Neural progenitor cell (in vitro differentiated cells): Measurements from ENCODE around the gene RGS3. TPM values are rescaled to one million over a fixed set of nuclear protein-coding genes. Genes with fewer than 3 reads are reported as not detected.

ENCODE experiments used
- DNase-seq: peaks from one replicate; pipeline ENCODE4 v3.0.0-alpha.2; 2016; ENCODE audit warnings: low spot score
- H2AFZ ChIP-seq: fragments of 200-600 bp; sonication (generic); replicated peaks from 2 replicates; pipeline ENCODE4 v1.6.1; 2016; ENCODE audit warnings: antibody characterized with exemption
- H3F3A ChIP-seq: fragments of 200-600 bp; sonication (generic); 2 replicates; pipeline ENCODE4 v1.6.1; 2016; ENCODE audit warnings: antibody characterized with exemption, low read depth
- H3K27ac ChIP-seq: fragments of 200-600 bp; sonication (generic); 2 replicates; pipeline ENCODE4 v1.5.1; 2016; ENCODE audit warnings: mild to moderate bottlenecking
- H3K27me3 ChIP-seq: fragments of 200-600 bp; sonication (generic); 2 replicates; pipeline ENCODE4 v1.6.1; 2016; ENCODE audit warnings: mild to moderate bottlenecking, moderate library complexity
- H3K36me3 ChIP-seq: fragments of 200-600 bp; sonication (generic); 2 replicates; pipeline ENCODE4 v1.5.1; 2016
- H3K4me1 ChIP-seq: fragments of 200-600 bp; sonication (generic); 2 replicates; pipeline ENCODE4 v1.6.1; 2016; ENCODE audit warnings: mixed run types
- H3K4me2 ChIP-seq: fragments of 200-600 bp; sonication (generic); 2 replicates; pipeline ENCODE4 v1.6.1; 2016
- H3K4me3 ChIP-seq: fragments of 200-600 bp; sonication (generic); 2 replicates; pipeline ENCODE4 v1.5.1; 2016
- H3K79me2 ChIP-seq: fragments of 200-600 bp; sonication (generic); 2 replicates; pipeline ENCODE4 v1.6.1; 2016; ENCODE audit warnings: low read depth
- H3K9ac ChIP-seq: fragments of 200-600 bp; sonication (generic); 2 replicates; pipeline ENCODE4 v1.6.1; 2016
- H3K9me3 ChIP-seq: fragments of 200-600 bp; sonication (generic); 2 replicates; pipeline ENCODE4 v1.5.1; 2016; ENCODE audit warnings: low read depth
- H4K20me1 ChIP-seq: fragments of 200-600 bp; sonication (generic); 2 replicates; pipeline ENCODE4 v1.6.1; 2016; ENCODE audit warnings: low read depth
- H3K27ac Mint-ChIP-seq: 3 replicates; pipeline ENCODE4 v1.8.0; 2021; ENCODE audit warnings: mixed read lengths
- H3K27me3 Mint-ChIP-seq: 2 replicates; pipeline ENCODE4 v1.8.0; 2022; ENCODE audit warnings: low read depth, mild to moderate bottlenecking, inconsistent platforms, moderate library complexity, mixed read lengths; ENCODE audit not compliant: insufficient read depth
- H3K36me3 Mint-ChIP-seq: 3 replicates; pipeline ENCODE4 v1.8.0; 2021; ENCODE audit warnings: mixed read lengths
- H3K4me1 Mint-ChIP-seq: 3 replicates; pipeline ENCODE4 v1.8.0; 2021; ENCODE audit warnings: mixed read lengths
- H3K4me3 Mint-ChIP-seq: 3 replicates; pipeline ENCODE4 v1.8.0; 2021; ENCODE audit warnings: mild to moderate bottlenecking, moderate library complexity, mixed read lengths
- H3K9me3 Mint-ChIP-seq: 3 replicates; pipeline ENCODE4 v1.8.0; 2020; ENCODE audit warnings: mixed read lengths
- EZH2 ChIP-seq: fragments of 200-600 bp; sonication (generic); IDR thresholded peaks from 2 replicates; pipeline ENCODE4 v1.6.1; 2017; ENCODE audit warnings: antibody characterized with exemption, mild to moderate bottlenecking, moderate library complexity
- EZH2phosphoT487 ChIP-seq: fragments of 200-600 bp; sonication (generic); IDR thresholded peaks from 2 replicates; pipeline ENCODE4 v1.6.1; 2017; ENCODE audit warnings: antibody characterized with exemption
- total RNA-seq: library from RNA; depleted of rRNA; stranded (reverse); fragments of >200 nt; gene quantifications from 2 replicates; pipeline ENCODE4 v1.2.3, GENCODE V29; 2015; ENCODE audit warnings: low replicate concordance
- TF ChIP-seq, protein P1 (sequence below): fragments of 200-600 bp; sonication (generic); IDR thresholded peaks from 2 replicates; pipeline ENCODE4 v1.5.1; 2017; ENCODE audit warnings: antibody characterized with exemption, mild to moderate bottlenecking

RGS3 gene
- total RNA-seq, 1 donor from 2014 or later: 30.3 TPM

GRCh38 chr9:113640418-113640817, 176.9 kb downstream of the RGS3 start:
- H3K4me3 ChIP-seq: no peak overlapping the region
- H3K79me2 ChIP-seq: no peaks in the 10 kb centered on the region
- H3K36me3 Mint-ChIP-seq: no peaks in the 10 kb centered on the region
- H4K20me1 ChIP-seq: no peaks in the 10 kb centered on the region
- H3K27me3 Mint-ChIP-seq: no peaks in the 10 kb centered on the region
- no peaks in the 10 kb centered on the region for H3K36me3 ChIP-seq
- H3K27me3 ChIP-seq: peaks cover 4% of the 10 kb centered on the region
- DNase-seq: no peak
- TF ChIP-seq, protein P1, sequence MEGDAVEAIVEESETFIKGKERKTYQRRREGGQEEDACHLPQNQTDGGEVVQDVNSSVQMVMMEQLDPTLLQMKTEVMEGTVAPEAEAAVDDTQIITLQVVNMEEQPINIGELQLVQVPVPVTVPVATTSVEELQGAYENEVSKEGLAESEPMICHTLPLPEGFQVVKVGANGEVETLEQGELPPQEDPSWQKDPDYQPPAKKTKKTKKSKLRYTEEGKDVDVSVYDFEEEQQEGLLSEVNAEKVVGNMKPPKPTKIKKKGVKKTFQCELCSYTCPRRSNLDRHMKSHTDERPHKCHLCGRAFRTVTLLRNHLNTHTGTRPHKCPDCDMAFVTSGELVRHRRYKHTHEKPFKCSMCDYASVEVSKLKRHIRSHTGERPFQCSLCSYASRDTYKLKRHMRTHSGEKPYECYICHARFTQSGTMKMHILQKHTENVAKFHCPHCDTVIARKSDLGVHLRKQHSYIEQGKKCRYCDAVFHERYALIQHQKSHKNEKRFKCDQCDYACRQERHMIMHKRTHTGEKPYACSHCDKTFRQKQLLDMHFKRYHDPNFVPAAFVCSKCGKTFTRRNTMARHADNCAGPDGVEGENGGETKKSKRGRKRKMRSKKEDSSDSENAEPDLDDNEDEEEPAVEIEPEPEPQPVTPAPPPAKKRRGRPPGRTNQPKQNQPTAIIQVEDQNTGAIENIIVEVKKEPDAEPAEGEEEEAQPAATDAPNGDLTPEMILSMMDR: no peak
- no peak for TF ChIP-seq EZH2
- TF ChIP-seq EZH2phosphoT487: no peak
- peaks cover 6% of the 10 kb centered on the region for H3K4me1 ChIP-seq
- no peak overlapping the region for H2AFZ ChIP-seq
- no peak overlapping the region for H3K4me3 Mint-ChIP-seq
- no peak overlapping the region for H3K27ac Mint-ChIP-seq
- H3K4me2 ChIP-seq: no peak overlapping the region
- H3K4me1 Mint-ChIP-seq: peaks cover 15% of the 10 kb centered on the region
- no peaks in the 10 kb centered on the region for H3F3A ChIP-seq
- no peak overlapping the region for H3K9ac ChIP-seq
- no peak overlapping the region for H3K27ac ChIP-seq
- H3K9me3 ChIP-seq: no peaks in the 10 kb centered on the region
- no peaks in the 10 kb centered on the region for H3K9me3 Mint-ChIP-seq

- H3K9me3 Mint-ChIP-seq: no peaks in the 10 kb centered on the region
- peaks cover 4% of the 10 kb centered on the region for H3K27me3 ChIP-seq
- H2AFZ ChIP-seq: no peak overlapping the region
- no peak overlapping the region for H3K27ac Mint-ChIP-seq
- no peak overlapping the region for H3K4me3 Mint-ChIP-seq
- H3K27me3 Mint-ChIP-seq: peaks cover 2% of the 10 kb centered on the region
- no peaks in the 10 kb centered on the region for H3K79me2 ChIP-seq
- no peaks in the 10 kb centered on the region for H3K9me3 ChIP-seq
- no peaks in the 10 kb centered on the region for H3K36me3 Mint-ChIP-seq
- H3K4me3 ChIP-seq: no peak overlapping the region
- no peak overlapping the region for H3K9ac ChIP-seq
- H3K36me3 ChIP-seq: no peaks in the 10 kb centered on the region
- H3K4me1 ChIP-seq: peaks cover 10% of the 10 kb centered on the region
- H3F3A ChIP-seq: no peaks in the 10 kb centered on the region
- H3K4me1 Mint-ChIP-seq: peaks cover 12% of the 10 kb centered on the region
- DNase-seq: no peak
- H4K20me1 ChIP-seq: no peaks in the 10 kb centered on the region
- no peak overlapping the region for H3K4me2 ChIP-seq
- H3K27ac ChIP-seq: no peak overlapping the region
- TF ChIP-seq EZH2phosphoT487: no peak
Measured at GRCh38 chr9:113641100-113641885, 177.8 kb downstream of the RGS3 start.

DNA sequence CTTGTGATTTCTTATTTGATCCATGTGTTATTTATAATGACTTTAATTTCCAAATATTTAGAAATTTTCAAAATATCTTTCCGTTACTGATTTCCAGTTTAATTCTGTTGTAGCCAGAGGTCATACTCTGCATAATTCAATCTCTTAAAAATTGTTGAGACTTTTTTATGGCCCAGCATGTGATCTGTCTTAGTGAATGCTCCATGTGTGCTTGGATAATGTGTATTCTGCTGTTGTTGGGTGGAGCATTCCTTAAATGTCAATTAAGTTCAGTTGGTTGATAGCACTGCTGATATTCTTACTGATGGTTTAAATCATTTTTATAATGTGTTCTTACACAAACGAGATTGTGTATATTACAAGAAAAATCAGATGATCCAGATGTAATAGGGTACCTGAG, 180.8 kb downstream of the RGS3 start:
- Mint-ChIP-seq H3K4me1 (peaks cover 23% of the 10 kb centered on the region), H3K4me3 (no peak overlapping the region), H3K27ac (no peak overlapping the region), H3K36me3 (no peaks in the 10 kb centered on the region), H3K9me3 (no peaks in the 10 kb centered on the region), H3K27me3 (peaks cover 4% of the 10 kb centered on the region)
- no peak overlapping the region for H3K9ac ChIP-seq
- no peak overlapping the region for H3K4me3 ChIP-seq
- peaks cover 4% of the 10 kb centered on the region for H3K27me3 ChIP-seq
- peaks cover 13% of the 10 kb centered on the region for H3K4me1 ChIP-seq
- TF ChIP-seq EZH2phosphoT487: no peak
- TF ChIP-seq, protein P1: no peak
- TF ChIP-seq EZH2: no peak
- DNase-seq: no peak
- no peaks in the 10 kb centered on the region for H4K20me1 ChIP-seq
- H3K79me2 ChIP-seq: no peaks in the 10 kb centered on the region
- no peaks in the 10 kb centered on the region for H3F3A ChIP-seq
- no peak overlapping the region for H3K27ac ChIP-seq
- no peaks in the 10 kb centered on the region for H3K9me3 ChIP-seq
- H3K4me2 ChIP-seq: no peak overlapping the region
- no peaks in the 10 kb centered on the region for H3K36me3 ChIP-seq
- no peak overlapping the region for H2AFZ ChIP-seq
